Loucy (cell line): ENCODE results near the gene SPPL2C.

Experiments
- EZH2phosphoT487 ChIP-seq: fragments of 200-600 bp; IDR thresholded peaks from 2 replicates; pipeline ENCODE4 v1.6.1; 2018; ENCODE audit warnings: antibody characterized with exemption, mild to moderate bottlenecking, moderate library complexity, borderline replicate concordance
- TF ChIP-seq, protein P1 (sequence below): fragments of 200-600 bp; sonication (generic); conservative IDR thresholded peaks from 2 replicates; pipeline ENCODE4 v1.5.1; 2014; ENCODE audit warnings: mild to moderate bottlenecking, antibody characterized with exemption, low read length

DNA sequence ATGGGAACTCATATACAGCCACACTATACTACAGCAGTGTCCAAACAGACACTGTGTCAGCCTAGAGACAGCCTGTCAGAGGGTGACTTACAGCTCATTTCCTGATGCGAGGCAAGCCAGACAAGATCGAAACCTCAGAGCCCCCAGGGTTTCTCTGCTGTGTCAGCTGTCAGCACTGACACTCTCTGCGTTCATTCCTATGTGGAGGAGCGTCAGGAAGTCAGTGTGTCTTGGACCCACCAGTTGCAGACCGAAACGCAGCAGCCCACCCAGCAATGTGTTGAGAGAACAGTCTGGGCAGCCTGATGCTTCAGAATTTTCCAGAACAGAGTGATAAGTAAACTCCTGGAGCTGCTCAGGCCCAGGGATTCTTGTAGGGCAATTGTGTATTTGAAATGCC is 29.0 kb downstream of the SPPL2C start:
- TF ChIP-seq, protein P1, sequence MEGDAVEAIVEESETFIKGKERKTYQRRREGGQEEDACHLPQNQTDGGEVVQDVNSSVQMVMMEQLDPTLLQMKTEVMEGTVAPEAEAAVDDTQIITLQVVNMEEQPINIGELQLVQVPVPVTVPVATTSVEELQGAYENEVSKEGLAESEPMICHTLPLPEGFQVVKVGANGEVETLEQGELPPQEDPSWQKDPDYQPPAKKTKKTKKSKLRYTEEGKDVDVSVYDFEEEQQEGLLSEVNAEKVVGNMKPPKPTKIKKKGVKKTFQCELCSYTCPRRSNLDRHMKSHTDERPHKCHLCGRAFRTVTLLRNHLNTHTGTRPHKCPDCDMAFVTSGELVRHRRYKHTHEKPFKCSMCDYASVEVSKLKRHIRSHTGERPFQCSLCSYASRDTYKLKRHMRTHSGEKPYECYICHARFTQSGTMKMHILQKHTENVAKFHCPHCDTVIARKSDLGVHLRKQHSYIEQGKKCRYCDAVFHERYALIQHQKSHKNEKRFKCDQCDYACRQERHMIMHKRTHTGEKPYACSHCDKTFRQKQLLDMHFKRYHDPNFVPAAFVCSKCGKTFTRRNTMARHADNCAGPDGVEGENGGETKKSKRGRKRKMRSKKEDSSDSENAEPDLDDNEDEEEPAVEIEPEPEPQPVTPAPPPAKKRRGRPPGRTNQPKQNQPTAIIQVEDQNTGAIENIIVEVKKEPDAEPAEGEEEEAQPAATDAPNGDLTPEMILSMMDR, result no peak
- TF ChIP-seq EZH2phosphoT487, result no peak
